DND-41 (cell line): ENCODE data around the gene MAGEB4.

Experiments
- EZH2 ChIP-seq: IDR thresholded peaks from 3 replicates; pipeline ENCODE4 v1.6.1; 2012; ENCODE audit warnings: borderline replicate concordance, low read depth, mild to moderate bottlenecking, moderate library complexity, low read length, inconsistent platforms; ENCODE audit not compliant: severe bottlenecking
- TF ChIP-seq, protein P1 (sequence below): IDR thresholded peaks from 2 replicates; pipeline ENCODE4 v1.5.1; 2012; ENCODE audit warnings: borderline replicate concordance, low read length, moderate library complexity, mild to moderate bottlenecking; ENCODE audit not compliant: poor library complexity, severe bottlenecking; ENCODE audit errors: extremely low read depth

- no peak for TF ChIP-seq EZH2
- TF ChIP-seq, protein P1, sequence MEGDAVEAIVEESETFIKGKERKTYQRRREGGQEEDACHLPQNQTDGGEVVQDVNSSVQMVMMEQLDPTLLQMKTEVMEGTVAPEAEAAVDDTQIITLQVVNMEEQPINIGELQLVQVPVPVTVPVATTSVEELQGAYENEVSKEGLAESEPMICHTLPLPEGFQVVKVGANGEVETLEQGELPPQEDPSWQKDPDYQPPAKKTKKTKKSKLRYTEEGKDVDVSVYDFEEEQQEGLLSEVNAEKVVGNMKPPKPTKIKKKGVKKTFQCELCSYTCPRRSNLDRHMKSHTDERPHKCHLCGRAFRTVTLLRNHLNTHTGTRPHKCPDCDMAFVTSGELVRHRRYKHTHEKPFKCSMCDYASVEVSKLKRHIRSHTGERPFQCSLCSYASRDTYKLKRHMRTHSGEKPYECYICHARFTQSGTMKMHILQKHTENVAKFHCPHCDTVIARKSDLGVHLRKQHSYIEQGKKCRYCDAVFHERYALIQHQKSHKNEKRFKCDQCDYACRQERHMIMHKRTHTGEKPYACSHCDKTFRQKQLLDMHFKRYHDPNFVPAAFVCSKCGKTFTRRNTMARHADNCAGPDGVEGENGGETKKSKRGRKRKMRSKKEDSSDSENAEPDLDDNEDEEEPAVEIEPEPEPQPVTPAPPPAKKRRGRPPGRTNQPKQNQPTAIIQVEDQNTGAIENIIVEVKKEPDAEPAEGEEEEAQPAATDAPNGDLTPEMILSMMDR, result no peak
Measured at GRCh38 chrX:30270639-30271038, 28.8 kb downstream of the MAGEB4 start.
